Osteocyte (in vitro differentiated cells): ENCODE data around the gene EEF1AKMT4. TPM values are rescaled to one million over a fixed set of nuclear protein-coding genes. Genes with fewer than 3 reads are reported as not detected.

Experiments used
- DNase-seq: peaks from one replicate; pipeline ENCODE4 v3.0.0; 2021; ENCODE audit warnings: mixed read lengths; ENCODE audit not compliant: unreplicated experiment; ENCODE audit errors: extremely low spot score
- H3K27ac Mint-ChIP-seq: one replicate; pipeline ENCODE4 v1.8.0; 2021; ENCODE audit warnings: mild to moderate bottlenecking, mixed read lengths; ENCODE audit not compliant: unreplicated experiment
- H3K27me3 Mint-ChIP-seq: one replicate; pipeline ENCODE4 v1.8.0; 2021; ENCODE audit warnings: mixed read lengths; ENCODE audit not compliant: unreplicated experiment
- H3K36me3 Mint-ChIP-seq: one replicate; pipeline ENCODE4 v1.8.0; 2021; ENCODE audit warnings: mixed read lengths; ENCODE audit not compliant: unreplicated experiment
- H3K4me1 Mint-ChIP-seq: one replicate; pipeline ENCODE4 v1.8.0; 2021; ENCODE audit warnings: mixed read lengths; ENCODE audit not compliant: unreplicated experiment
- H3K4me3 Mint-ChIP-seq: one replicate; pipeline ENCODE4 v1.8.0; 2021; ENCODE audit warnings: mild to moderate bottlenecking, moderate library complexity, mixed read lengths; ENCODE audit not compliant: unreplicated experiment
- H3K9me3 Mint-ChIP-seq: one replicate; pipeline ENCODE4 v1.8.0; 2021; ENCODE audit warnings: mixed read lengths; ENCODE audit not compliant: unreplicated experiment
- CTCF ChIP-seq: fragments of 200-600 bp; sonication (generic); IDR thresholded peaks from 2 replicates; pipeline ENCODE4 v1.5.0; 2021; ENCODE audit warnings: antibody characterized with exemption, mild to moderate bottlenecking, moderate library complexity
- total RNA-seq: library from RNA; stranded (reverse); gene quantifications from 2 replicates; pipeline ENCODE4 v1.2.1, GENCODE V29; 2021

EEF1AKMT4 gene
- total RNA-seq, 1 donor from 2014 or later = 4.5 TPM

- Mint-ChIP-seq H3K4me3 (peak overlapping the region; percentile 70), H3K4me1 (peaks cover 5% of the 10 kb centered on the region)
These were observed 20.9 kb upstream of the EEF1AKMT4 start for GRCh38 chr3:184228376-184229137.

GRCh38 chr3:184229394-184230080, 19.9 kb upstream of the EEF1AKMT4 start, which contains the start of gene VWA5B2:
Gene VWA5B2 (plus strand): TSS chr3:184229585. CDS start chr3:184230529, 944 bp downstream.
- Mint-ChIP-seq H3K27ac (no peak within 1 kb of the TSS), H3K36me3 (no peaks in the 10 kb centered on the region), H3K9me3 (no peaks in the 10 kb centered on the region), H3K4me3 (peak within 1 kb of the TSS; percentile 70), H3K4me1 (peaks cover 5% of the 10 kb centered on the region), H3K27me3 (peaks cover 48% of the 10 kb centered on the region)
- peak; percentile 24 for TF ChIP-seq CTCF
- DNase-seq = peak; percentile 86

More at GRCh38 chr3:184228376-184229137, 20.9 kb upstream of the EEF1AKMT4 start:
- no peaks in the 10 kb centered on the region for H3K9me3 Mint-ChIP-seq
- no peaks in the 10 kb centered on the region for H3K36me3 Mint-ChIP-seq
- H3K27me3 Mint-ChIP-seq = peaks cover 52% of the 10 kb centered on the region
- H3K27ac Mint-ChIP-seq = no peak overlapping the region
- DNase-seq = no peak
- TF ChIP-seq CTCF = no peak

GRCh38 chr3:184230081-184230602, 19.3 kb upstream of the EEF1AKMT4 start:
- TF ChIP-seq CTCF = no peak

GRCh38 chr3:184230603-184231528, 18.6 kb upstream of the EEF1AKMT4 start:
- Mint-ChIP-seq H3K4me3 (peak overlapping the region; percentile 42), H3K36me3 (no peaks in the 10 kb centered on the region), H3K27ac (no peak overlapping the region), H3K27me3 (peaks cover 41% of the 10 kb centered on the region), H3K9me3 (no peaks in the 10 kb centered on the region), H3K4me1 (peaks cover 5% of the 10 kb centered on the region)
- DNase-seq = no peak
- TF ChIP-seq CTCF = no peak

More at GRCh38 chr3:184230081-184230602, 19.3 kb upstream of the EEF1AKMT4 start:
- H3K9me3 Mint-ChIP-seq = no peaks in the 10 kb centered on the region
- peaks cover 5% of the 10 kb centered on the region for H3K4me1 Mint-ChIP-seq
- peaks cover 45% of the 10 kb centered on the region for H3K27me3 Mint-ChIP-seq
- no peak overlapping the region for H3K27ac Mint-ChIP-seq
- H3K36me3 Mint-ChIP-seq = no peaks in the 10 kb centered on the region
- no peak overlapping the region for H3K4me3 Mint-ChIP-seq
- no peak for DNase-seq
